CD4-positive, alpha-beta T cell (primary cell): ENCODE measurements around the gene HELZ. TPM values are rescaled to one million over a fixed set of nuclear protein-coding genes. Genes with fewer than 3 reads are reported as not detected.

Source experiments
- ATAC-seq: fragments of 200-7000 bp; cut with Tn5 transposase; one replicate; pipeline ENCODE4 v1.10.0; 2022; ENCODE audit warnings: mild to moderate bottlenecking; ENCODE audit not compliant: poor library complexity
- CTCF ChIA-PET: fragments of 350-600 bp; sonication (Branson Sonifier 250); formaldehyde crosslinking; loops from one replicate; lab custom pipeline; 2021; ENCODE audit warnings: antibody characterized with exemption, inconsistent platforms; lab: Charles Lee
- POLR2A ChIA-PET: fragments of 350-600 bp; sonication (Branson Sonifier 250); formaldehyde crosslinking; loops from one replicate; lab custom pipeline; 2021; ENCODE audit warnings: antibody characterized with exemption, inconsistent platforms; lab: Charles Lee
- DNase-seq, 14 experiments: peaks; one replicate each; pipeline ENCODE4 v3.0.0-alpha.2; 2013 to 2020; ENCODE audit warnings: mixed read lengths in 2 of 14
- H3K27ac ChIP-seq, 2 donors: one replicate each; pipeline versions ENCODE4 v1.5.1 to v1.7.0; 2013; ENCODE audit warnings: low read length in 2 of 2, low read depth in 1 of 2, mild to moderate bottlenecking in 1 of 2
- H3K27me3 ChIP-seq, 2 experiments: 1 replicate in 1 of 2; 2 replicates in 1 of 2; pipeline versions ENCODE4 v1.6.1 to v1.7.0; 2013; ENCODE audit warnings: low read length in 2 of 2, control low read depth in 1 of 2, mild to moderate bottlenecking in 1 of 2, moderate library complexity in 1 of 2; ENCODE audit not compliant: insufficient read depth in 2 of 2, control insufficient read depth in 1 of 2
- H3K36me3 ChIP-seq: one replicate; pipeline ENCODE4 v1.6.1; 2013; ENCODE audit warnings: low read length, control low read depth; ENCODE audit not compliant: insufficient read depth
- H3K4me1 ChIP-seq: one replicate; pipeline ENCODE4 v1.6.1; 2013; ENCODE audit warnings: low read length, control low read depth; ENCODE audit not compliant: insufficient read depth
- H3K4me3 ChIP-seq: one replicate; pipeline ENCODE4 v1.5.1; 2013; ENCODE audit warnings: mild to moderate bottlenecking, low read length, moderate library complexity
- H3K9me3 ChIP-seq, 2 experiments: 1 replicate in 1 of 2; 2 replicates in 1 of 2; pipeline versions ENCODE4 v1.6.1 to v1.7.0; 2013; ENCODE audit warnings: low read length in 2 of 2, mild to moderate bottlenecking in 2 of 2, control low read depth in 1 of 2, moderate library complexity in 1 of 2; ENCODE audit not compliant: control insufficient read depth in 1 of 2, insufficient read depth in 1 of 2
- H3K27ac Mint-ChIP-seq: one replicate; pipeline ENCODE4 v1.8.0; 2020; ENCODE audit warnings: mixed read lengths
- H3K27me3 Mint-ChIP-seq: one replicate; pipeline ENCODE4 v1.8.0; 2021; ENCODE audit warnings: mixed read lengths
- H3K36me3 Mint-ChIP-seq: one replicate; pipeline ENCODE4 v1.8.0; 2021; ENCODE audit warnings: low read depth, mixed read lengths
- H3K4me1 Mint-ChIP-seq: one replicate; pipeline ENCODE4 v1.8.0; 2021; ENCODE audit warnings: low read depth, mixed read lengths
- H3K4me3 Mint-ChIP-seq: one replicate; pipeline ENCODE4 v1.8.0; 2020; ENCODE audit warnings: mild to moderate bottlenecking, mixed read lengths
- H3K9me3 Mint-ChIP-seq: one replicate; pipeline ENCODE4 v1.8.0; 2020; ENCODE audit warnings: mixed read lengths
- intact Hi-C, 2 experiments: fragments of 100-400 bp; cut with DNase I in 1 of 2; cut with micrococcal nuclease in 1 of 2; formaldehyde crosslinking; loops; one replicate each; pipeline versions ENCODE4 v1.15.1 to v1.9.0; 2023 to 2025; cut with DNase I, micrococcal nuclease
- total RNA-seq, 174 experiments: library from RNA in 2 of 174; stranded (reverse) in 2 of 174; gene quantifications; one replicate each; pipeline ENCODE4 v1.2.3 and lab custom pipeline; 2021 to 2026
- TF ChIP-seq, protein P1 (sequence below): fragments of 200-600 bp; IDR thresholded peaks from one replicate; pipeline ENCODE4 v1.8.0; 2022; ENCODE audit warnings: antibody characterized with exemption, mild to moderate bottlenecking

HELZ gene
- total RNA-seq, 2 experiments from 2014 or later: 94.8 to 107 TPM

GRCh38 chr17:67218385-67218950 lies 26.5 kb downstream of the HELZ start:
- Histone ChIP-seq H3K36me3 (peaks cover 50% of the 10 kb centered on the region), H3K9me3 (no peaks in the 10 kb centered on the region), H3K27ac (no peak overlapping the region), H3K4me1 (no peaks in the 10 kb centered on the region), H3K4me3 (no peak overlapping the region), H3K27me3 (no peaks in the 10 kb centered on the region)
- intact Hi-C loops: no loop called here
- no peaks in the 10 kb centered on the region for H3K27me3 Mint-ChIP-seq
- peaks cover 36% of the 10 kb centered on the region for H3K4me1 Mint-ChIP-seq
- H3K4me3 Mint-ChIP-seq: no peak overlapping the region
- H3K36me3 Mint-ChIP-seq: peaks cover 25% of the 10 kb centered on the region
- TF ChIP-seq, protein P1, sequence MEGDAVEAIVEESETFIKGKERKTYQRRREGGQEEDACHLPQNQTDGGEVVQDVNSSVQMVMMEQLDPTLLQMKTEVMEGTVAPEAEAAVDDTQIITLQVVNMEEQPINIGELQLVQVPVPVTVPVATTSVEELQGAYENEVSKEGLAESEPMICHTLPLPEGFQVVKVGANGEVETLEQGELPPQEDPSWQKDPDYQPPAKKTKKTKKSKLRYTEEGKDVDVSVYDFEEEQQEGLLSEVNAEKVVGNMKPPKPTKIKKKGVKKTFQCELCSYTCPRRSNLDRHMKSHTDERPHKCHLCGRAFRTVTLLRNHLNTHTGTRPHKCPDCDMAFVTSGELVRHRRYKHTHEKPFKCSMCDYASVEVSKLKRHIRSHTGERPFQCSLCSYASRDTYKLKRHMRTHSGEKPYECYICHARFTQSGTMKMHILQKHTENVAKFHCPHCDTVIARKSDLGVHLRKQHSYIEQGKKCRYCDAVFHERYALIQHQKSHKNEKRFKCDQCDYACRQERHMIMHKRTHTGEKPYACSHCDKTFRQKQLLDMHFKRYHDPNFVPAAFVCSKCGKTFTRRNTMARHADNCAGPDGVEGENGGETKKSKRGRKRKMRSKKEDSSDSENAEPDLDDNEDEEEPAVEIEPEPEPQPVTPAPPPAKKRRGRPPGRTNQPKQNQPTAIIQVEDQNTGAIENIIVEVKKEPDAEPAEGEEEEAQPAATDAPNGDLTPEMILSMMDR: no peak
- ATAC-seq (no peak), DNase-seq (no peak)
- CTCF ChIA-PET: no interaction called here
- H3K9me3 Mint-ChIP-seq: no peaks in the 10 kb centered on the region
- no peak overlapping the region for H3K27ac Mint-ChIP-seq
- POLR2A ChIA-PET: no interaction called here

GRCh38 chr17:67217446-67217845 lies 27.6 kb downstream of the HELZ start:
- peaks cover 37% of the 10 kb centered on the region for H3K4me1 Mint-ChIP-seq
- Histone ChIP-seq H3K27me3 (no peaks in the 10 kb centered on the region), H3K4me3 (no peak overlapping the region), H3K36me3 (peaks cover 50% of the 10 kb centered on the region), H3K27ac (no peak overlapping the region), H3K4me1 (no peaks in the 10 kb centered on the region), H3K9me3 (no peaks in the 10 kb centered on the region)
- ATAC-seq (no peak), DNase-seq (no peak)
- no peak overlapping the region for H3K27ac Mint-ChIP-seq
- ChIA-PET CTCF (no interaction called here), POLR2A (no interaction called here)
- H3K9me3 Mint-ChIP-seq: no peaks in the 10 kb centered on the region
- H3K4me3 Mint-ChIP-seq: no peak overlapping the region
- no peaks in the 10 kb centered on the region for H3K27me3 Mint-ChIP-seq
- intact Hi-C loops: no loop called here
- TF ChIP-seq, protein P1: no peak
- H3K36me3 Mint-ChIP-seq: peaks cover 30% of the 10 kb centered on the region

- POLR2A ChIA-PET: interaction anchor here (1.2 kb wide), 1 partner anchor 15 kb away, joined by 3 read pairs; no protein-coding TSS in a partner anchor
- TF ChIP-seq, protein P1: no peak
These were observed 28.2 kb downstream of the HELZ start for GRCh38 chr17:67216578-67217320.

More at GRCh38 chr17:67216578-67217320, 28.2 kb downstream of the HELZ start:
- no peak overlapping the region for H3K27ac ChIP-seq
- Mint-ChIP-seq H3K36me3 (peaks cover 30% of the 10 kb centered on the region), H3K27ac (no peak overlapping the region), H3K27me3 (no peaks in the 10 kb centered on the region), H3K4me1 (peaks cover 33% of the 10 kb centered on the region), H3K9me3 (no peaks in the 10 kb centered on the region), H3K4me3 (no peak overlapping the region)
- no peaks in the 10 kb centered on the region for H3K27me3 ChIP-seq
- no peak overlapping the region for H3K4me3 ChIP-seq
- ATAC-seq (no peak), DNase-seq (no peak)
- peaks cover 50% of the 10 kb centered on the region for H3K36me3 ChIP-seq
- CTCF ChIA-PET: interaction anchor here (0.6 to 2.5 kb wide), 2 partner anchors 16 to 259 kb away, joined by 3 to 9 read pairs; no protein-coding TSS in a partner anchor
- intact Hi-C loops: no loop called here
- H3K9me3 ChIP-seq: no peaks in the 10 kb centered on the region
- H3K4me1 ChIP-seq: peaks cover 2% of the 10 kb centered on the region
